Mammary epithelial cell (primary cell): Measurements from ENCODE around the gene LDLRAD4.

ENCODE experiments used
- CTCF ChIP-seq, 2 donors: IDR thresholded peaks in 1 of 2; conservative IDR thresholded peaks in 1 of 2; 2 replicates each; pipeline ENCODE4 v1.5.1; 2011 to 2012; ENCODE audit warnings: inconsistent platforms in 2 of 2, low read length in 2 of 2, mild to moderate bottlenecking in 2 of 2, control low read depth in 1 of 2, low read depth in 1 of 2; ENCODE audit not compliant: insufficient read depth in 1 of 2; ENCODE audit errors: extremely low read depth in 1 of 2
- EZH2 ChIP-seq: IDR thresholded peaks from 2 replicates; pipeline ENCODE4 v1.6.1; 2012; ENCODE audit warnings: low read length, inconsistent platforms, borderline replicate concordance

GRCh38 chr18:13448335-13448795 is 229.8 kb downstream of the LDLRAD4 start:
- no peak for TF ChIP-seq CTCF (conservative IDR thresholded peaks at IDR 0.05 in 1 of 2, IDR thresholded peaks at IDR 0.05 in 1 of 2; ENCODE audit: extremely low read depth in 1 of 2, insufficient read depth in 1 of 2, low read depth in 1 of 2, low read length in 2 of 2)
- TF ChIP-seq EZH2: no peak
